ENCODE results near the gene BAIAP3.
"Not testable (repeated sequence)": the region's sequence is repeated elsewhere in the genome, so short reads cannot be mapped to it uniquely, and the experiment has no call there.

Gene BAIAP3, protein sequence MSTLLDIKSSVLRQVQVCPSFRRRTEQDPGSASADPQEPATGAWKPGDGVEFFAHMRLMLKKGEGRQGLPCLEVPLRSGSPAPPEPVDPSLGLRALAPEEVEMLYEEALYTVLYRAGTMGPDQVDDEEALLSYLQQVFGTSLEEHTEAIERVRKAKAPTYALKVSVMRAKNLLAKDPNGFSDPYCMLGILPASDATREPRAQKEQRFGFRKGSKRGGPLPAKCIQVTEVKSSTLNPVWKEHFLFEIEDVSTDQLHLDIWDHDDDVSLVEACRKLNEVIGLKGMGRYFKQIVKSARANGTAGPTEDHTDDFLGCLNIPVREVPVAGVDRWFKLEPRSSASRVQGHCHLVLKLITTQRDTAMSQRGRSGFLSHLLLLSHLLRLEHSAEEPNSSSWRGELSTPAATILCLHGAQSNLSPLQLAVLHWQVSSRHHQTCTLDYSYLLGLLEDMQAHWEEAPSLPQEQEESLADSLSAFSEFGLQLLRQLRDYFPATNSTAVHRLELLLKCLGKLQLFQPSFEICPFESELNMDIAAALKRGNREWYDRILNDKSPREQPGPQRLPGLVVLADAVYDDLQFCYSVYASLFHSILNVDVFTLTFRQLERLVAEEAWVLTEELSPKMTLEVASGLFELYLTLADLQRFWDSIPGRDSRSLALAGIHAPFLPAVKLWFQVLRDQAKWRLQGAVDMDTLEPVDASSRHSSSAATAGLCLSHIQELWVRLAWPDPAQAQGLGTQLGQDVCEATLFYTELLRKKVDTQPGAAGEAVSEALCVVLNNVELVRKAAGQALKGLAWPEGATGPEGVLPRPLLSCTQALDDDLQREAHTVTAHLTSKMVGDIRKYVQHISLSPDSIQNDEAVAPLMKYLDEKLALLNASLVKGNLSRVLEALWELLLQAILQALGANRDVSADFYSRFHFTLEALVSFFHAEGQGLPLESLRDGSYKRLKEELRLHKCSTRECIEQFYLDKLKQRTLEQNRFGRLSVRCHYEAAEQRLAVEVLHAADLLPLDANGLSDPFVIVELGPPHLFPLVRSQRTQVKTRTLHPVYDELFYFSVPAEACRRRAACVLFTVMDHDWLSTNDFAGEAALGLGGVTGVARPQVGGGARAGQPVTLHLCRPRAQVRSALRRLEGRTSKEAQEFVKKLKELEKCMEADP

DNA sequence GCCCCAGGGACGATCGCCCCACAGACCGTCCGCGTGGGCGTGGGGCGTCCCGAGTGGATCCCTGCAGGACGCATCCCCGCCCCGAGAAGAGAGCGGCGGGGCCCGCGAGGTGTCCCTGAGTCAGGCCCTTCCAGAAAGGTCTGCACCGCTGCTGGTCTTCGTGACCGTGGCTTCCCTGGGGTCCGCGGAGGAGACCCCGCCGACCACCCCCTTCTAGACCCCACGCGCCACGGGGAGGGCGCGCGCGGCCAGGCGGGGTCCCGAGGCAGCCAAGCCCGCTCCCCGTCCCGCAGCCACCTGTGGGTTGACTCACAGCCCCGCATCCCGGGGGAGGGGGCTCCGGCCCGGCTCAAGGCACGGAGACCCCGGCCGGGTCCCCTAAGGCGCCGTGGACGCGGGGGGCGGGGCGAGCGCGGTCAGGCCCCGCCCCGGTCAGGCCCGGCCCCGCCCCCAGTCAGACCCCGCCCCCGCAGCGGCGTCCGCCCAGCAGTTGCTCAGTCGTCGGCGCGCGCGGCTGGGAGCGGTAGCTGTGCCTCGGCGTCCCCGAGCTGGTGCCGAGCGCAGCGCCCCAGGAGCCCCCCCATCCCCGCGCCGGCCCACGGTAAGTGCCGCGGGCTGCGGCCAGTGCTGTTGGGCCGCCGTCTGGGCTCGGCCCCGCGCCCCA is at the start of gene BAIAP3:
Gene BAIAP3, plus strand, starts transcription at position 497 of the 664 bp plus-strand sequence. CDS start 4,905 bp downstream, outside the sequence.
- DNase-seq, result no peak

DNA sequence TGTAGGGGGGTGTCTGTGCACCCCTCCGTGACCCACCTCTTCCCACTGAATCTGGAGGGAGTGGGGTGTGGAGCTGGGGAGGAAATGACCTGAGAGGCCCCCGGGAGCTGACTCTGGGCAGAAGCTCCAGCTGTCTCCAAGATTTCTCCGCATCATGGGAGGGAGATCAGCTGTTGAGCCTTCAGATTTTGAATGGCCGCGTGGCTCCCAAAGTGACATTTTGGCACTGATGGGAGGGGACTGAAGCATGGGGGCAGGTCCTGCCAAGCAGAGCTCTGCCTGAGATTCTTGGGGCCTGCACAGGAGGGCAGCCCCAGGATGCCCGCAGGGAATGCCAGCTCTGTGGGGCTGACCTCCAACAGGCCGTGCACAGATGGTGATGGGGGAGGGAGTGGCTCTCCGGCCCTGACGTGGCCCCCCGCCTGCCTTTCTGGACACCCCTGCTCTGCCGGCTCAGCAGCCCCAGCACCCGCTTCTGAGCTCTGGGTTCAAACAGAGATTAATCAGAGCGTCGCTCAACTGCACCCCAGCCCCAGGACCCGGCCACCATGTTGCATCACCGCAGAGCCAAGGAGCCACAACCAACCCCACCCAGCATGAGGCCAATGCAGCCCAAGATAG is 49.3 kb upstream of the BAIAP3 start:
- no peak for DNase-seq

DNA sequence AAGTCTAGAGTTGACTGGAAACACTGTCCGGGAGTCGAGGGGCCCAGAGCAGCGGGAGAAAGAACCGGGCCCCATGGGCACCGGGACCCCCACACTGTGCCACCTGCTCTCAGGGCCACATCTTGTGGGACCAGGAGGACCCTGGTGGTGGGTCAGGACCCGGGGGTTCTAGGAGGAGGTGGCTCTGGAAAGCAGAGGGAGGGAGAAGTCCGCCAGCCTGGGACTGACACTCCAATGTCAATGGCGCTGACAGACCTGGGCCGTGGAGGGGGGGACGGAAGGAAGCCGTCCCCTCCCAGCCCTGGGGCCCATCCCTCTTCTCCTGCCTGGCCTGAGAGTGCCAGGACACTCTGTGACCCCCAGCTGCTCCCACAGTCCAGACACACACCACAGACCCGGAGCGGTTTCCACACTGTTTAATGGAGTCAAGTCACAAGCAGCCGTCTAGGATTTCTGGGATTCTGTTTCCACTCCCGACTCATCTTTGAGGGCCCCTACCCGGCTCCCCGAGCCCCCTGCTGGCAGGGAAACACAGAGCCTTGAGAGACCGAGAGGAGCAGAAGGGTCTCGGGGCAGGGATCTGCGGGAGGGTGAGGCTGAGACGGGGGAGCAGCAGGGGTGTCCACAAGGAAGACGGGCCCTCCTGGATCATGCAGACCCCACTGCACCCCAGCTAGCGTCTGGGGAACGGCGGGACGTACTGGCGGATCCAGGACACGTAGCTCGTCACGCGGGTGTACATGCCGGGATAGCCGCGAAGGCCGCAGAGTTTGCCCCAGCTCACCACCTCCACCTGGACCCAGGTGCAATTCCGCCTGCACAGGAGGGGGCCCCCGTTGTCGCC is 47.6 kb upstream of the BAIAP3 start:
- no peak for DNase-seq

DNA sequence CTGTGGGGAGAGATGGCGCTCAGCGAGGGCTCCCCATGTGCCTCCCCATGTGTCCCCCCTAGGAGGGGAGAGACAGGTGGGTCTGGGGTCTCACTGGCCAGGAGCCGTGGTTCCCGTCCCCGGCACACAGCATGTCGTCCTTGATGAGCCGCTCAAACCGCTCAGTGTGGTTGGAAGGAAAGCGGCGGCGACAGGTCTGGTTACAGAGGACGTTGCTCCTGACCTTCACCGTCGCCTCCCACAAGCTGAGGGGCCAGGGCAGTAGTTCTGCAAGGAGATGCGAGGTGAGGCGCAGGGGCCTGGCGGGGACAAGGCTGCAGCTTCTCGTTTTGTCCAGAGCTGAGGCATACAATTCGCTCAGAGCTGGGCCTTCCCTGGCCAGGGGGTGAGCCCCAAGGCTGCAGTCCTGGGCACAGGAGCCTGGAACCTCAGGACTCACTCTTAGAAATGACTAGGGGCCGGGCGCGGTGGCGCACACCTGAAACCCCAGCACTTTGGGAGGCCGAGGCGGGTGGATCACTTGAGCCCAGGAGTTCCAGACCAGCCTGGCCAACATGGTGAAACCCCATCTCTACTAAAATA is 46.8 kb upstream of the BAIAP3 start:
- DNase-seq, result no peak

DNA sequence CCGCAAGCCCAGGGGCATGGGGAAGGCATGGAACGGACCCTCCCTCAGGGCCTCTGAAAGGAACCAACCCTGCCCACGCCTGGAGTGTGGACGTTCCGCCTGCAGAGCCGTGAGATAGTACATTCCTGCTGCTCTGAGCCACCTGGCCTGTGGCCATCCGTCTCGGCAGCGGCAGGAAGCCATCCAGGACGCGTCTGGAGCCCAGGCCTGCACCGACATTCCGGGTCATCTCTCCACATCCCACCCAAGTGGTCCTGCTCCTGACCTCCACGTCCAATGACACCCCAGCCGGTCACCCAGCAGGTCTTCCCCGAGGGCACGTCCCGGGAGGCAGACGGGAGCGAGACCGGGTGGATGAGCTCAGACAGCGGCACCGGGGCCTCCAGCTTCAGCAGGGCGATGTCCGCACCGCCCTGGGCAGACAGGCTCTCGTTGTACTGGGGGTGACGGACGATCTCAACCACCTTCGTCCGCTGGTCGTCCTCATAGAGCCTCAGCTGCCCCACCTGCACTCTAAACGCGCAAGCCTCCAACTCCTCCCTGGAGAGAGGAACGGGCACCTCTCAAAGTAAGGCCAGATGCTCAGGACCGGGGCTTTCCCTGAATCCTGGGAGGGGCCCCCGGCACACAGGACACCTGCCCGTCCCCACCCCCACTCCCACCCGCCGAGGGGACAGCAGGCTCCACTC is 45.3 kb upstream of the BAIAP3 start:
- DNase-seq, result no peak

DNA sequence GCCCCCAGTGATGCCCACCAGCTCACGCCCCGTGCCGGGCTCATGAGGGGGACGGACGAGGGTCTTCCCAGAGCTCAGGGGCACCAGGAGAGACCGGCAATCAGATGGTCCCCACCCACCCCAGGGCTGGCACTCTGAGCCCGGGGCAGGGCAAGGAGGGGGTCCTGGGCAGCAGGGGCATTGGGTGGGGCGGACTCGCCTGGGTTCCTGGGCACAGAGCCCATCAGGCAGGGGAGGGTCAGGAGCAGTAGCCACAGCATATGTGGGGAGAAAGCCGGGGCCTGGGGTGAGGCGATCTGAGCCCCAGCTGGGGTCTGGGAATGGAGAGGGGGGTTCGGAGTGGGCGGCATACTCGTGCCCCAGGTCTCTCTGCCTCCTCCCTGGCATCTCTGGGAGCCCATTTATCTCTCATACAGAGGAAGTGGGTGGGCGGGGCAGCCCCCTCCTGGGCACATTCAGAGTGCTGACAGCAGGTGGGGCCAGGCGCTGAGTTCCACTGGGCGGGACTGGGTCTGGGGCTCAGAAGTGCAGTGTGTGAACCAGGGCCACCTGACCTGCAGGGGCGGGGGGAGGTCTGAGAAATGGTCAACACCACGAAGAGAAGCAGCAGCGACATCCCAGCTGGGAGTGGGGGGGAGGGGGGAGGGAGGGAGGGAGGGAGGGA is 44.5 kb upstream of the BAIAP3 start:
- DNase-seq, result no peak

DNA sequence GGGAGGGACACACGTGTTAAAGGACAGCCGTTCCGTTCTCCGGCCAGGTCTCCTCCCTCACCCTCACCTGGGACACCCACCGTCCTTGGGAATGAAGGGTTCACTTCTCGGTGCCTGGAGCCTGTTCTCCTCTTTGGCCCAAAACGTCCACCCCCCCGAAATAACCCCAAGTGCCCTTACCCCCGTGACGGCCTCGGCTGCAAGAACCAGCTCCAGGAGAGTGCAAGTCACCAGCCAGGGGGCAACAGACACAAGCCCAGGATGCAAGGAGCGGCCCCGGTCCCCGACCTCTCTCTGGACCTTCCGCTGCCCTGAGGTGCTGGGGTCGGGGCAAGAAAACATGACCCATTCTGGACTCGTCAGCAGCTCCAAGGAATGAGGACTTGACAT is 44.0 kb upstream of the BAIAP3 start:
- no peak for DNase-seq

DNA sequence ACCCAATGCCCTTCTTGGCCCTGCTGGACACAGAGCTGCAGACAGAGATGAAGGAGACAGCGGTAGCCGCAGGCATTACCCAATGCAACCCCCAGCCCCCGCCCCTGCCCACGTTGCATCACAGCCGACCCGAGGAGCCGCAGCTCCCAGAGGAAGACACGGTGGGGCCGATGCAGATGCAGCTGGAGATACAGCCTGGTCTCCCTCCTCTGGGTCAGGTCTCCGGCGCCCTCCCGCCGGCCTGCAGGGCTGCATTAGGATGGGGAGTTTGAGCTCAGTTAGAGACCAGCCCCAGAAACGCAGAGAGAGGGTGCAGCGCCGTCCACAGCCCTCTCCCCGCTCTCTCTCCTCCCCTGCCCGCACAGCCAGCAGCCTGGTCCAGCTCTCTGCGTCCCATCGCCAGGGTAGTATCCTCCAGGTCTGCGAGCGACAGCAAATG is 43.4 kb upstream of the BAIAP3 start:
- DNase-seq, result no peak

DNA sequence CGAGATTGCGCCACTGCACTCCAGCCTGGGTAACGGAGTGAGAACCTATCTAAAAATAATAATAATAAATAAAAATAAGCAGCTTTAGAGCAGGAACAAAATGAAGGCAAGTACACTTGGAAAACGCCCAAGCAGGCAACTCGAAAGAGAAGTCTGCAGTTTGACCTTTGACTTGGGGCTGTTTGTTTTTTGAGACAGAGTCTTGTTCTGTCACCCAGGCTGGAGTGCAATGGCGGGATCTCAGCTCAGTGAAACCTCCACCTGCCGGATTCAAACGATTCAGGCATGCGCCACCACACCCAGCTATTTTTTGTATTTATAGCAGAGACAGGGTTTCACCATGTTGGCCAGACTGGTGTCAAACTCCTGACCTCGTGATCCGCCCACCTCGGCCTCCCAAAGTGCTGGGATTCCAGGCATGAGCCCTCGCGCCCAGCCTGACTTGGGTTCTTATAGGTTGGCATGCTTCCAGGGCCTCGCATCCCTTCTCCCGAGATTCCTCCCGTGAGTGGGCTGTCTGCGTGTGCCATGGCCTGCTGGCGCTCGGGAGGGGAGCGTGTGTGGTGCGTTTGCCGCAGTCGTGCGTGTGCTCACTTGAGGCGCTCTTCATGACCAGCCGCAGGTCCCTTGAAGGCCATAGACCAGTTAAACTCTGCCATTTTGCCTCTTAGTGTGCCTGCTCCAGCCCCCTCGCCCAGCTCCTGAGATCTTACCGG is 42.4 kb upstream of the BAIAP3 start:
- peak; percentile 67 for DNase-seq

DNA sequence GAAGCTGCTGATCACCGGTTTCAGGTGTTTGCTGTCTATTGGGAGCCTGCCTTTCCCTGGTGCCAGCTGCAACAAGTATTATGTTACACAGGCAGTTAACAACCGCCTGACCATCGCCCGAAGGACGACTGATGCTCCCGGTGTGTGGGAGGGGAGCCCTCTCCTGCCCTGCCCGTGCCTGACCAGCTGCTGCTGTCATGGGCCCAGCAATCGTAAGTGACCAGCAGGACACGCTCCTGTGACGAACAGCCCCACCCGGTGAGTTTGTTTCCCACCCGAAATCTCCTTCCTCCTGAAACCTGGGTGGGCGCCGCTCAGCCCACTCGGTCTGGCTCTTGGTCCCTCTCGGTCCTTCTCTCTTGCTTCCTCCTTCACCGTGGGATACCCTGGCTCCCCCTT is 41.9 kb upstream of the BAIAP3 start:
- no peak for DNase-seq

DNA sequence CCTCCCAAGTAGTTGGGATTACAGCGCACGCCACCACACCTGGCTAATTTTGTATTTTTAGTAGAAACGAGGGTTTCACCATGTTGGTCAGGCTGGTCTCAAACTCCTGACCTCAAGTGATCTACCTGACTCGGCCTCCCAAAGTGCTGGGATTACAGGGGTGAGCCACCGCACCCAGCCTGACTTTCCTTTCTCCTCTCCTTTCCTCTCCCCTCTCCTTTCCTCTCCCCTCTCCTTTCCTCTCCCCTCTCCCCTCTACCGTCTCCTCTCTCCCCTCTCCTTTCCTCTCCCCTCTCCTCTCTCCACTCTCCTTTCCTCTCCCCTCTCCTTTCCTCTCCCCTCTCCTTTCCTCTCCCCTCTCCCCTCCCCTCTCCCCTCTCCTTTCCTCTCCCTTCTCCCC is 41.2 kb upstream of the BAIAP3 start:
- DNase-seq, result not testable (repeated sequence)

DNA sequence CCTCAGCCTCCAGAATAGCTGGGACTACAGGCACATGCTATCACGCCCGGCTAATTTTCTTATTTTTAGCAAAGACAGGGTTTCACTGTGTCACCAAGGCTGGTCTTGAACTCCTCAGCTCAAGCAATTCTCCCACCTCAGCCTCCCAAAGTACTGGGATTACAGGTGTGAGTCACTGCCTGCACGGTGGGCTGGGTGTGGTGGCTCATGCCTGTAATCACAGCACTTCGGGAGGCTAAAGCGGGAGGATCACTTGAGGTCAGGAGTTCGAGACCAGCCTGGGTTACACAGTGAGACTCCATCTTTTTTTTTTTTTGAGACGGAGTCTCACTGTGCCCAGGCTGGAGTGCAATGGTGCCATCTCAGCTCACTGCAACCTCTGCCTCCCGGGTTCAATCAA is 40.6 kb upstream of the BAIAP3 start:
- not testable (repeated sequence) for DNase-seq

DNA sequence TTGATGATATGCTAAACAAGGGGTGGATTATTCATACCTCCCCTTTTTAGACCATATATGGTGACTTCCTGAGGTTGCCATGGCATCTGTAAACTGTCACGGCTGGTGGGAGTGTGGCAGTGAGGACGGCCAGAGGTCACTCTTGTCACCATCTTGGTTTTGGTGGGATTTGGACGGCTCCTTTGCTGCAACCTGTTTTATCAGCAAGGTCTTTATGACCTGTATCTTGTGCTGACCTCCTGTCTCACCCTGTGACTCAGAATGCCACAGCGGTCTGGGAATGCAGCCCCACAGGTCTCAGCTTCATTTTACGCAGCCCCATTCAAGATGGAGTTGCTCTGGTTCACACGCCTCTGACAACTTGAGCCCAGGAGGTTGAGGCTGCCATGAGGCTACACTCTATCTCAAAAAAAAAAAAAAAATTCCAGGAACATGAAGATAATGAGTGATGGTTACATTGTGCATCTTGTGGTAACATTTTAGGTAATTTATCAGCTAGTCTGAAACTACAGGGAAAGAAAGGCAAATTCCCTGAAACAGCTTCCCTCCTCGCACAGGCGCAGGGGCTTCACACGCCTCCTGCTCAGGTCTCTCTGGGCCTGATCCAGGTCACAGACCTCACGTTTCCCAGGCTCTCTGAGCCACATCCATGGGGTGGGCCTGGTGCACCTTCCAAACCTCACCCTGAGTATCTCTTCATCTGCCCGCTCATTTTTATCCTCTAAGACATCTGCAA is 39.4 kb upstream of the BAIAP3 start:
- no peak for DNase-seq

DNA sequence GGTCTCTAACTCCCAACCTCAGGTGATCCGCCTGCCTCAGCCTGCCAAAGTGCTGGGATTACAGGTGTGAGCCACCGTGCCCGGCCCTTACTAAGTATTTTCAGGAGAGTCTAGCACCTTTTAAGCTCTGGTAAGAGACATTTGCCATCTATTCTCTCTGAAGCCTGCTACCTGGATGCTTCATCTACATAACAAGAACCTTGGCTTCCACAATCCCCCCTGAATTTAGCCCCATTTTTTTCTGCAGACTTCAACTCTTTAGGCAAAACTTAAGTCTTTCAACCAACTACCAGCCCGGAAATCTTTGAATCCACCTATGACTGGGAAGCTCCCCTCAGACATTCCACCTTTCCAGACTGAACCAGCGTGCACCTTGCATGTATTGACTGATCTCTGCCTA is 38.0 kb upstream of the BAIAP3 start:
- DNase-seq, result no peak

DNA sequence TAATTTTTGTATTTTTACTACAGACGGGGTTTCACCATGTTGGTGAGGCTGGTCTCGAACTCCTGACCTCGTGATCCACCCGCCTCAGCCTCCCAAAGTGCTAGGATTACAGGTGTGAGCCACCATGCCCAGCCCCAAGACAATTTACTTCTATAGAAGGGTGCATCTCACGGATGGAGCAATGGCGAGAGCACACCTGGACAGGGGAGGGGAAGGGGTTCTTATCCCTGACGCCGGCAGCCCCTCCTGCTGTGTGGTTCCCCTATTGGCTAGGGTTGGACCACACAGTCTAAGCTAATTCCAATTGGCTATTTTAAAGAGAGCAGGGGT is 36.8 kb upstream of the BAIAP3 start:
- DNase-seq, result not testable (repeated sequence)

DNA sequence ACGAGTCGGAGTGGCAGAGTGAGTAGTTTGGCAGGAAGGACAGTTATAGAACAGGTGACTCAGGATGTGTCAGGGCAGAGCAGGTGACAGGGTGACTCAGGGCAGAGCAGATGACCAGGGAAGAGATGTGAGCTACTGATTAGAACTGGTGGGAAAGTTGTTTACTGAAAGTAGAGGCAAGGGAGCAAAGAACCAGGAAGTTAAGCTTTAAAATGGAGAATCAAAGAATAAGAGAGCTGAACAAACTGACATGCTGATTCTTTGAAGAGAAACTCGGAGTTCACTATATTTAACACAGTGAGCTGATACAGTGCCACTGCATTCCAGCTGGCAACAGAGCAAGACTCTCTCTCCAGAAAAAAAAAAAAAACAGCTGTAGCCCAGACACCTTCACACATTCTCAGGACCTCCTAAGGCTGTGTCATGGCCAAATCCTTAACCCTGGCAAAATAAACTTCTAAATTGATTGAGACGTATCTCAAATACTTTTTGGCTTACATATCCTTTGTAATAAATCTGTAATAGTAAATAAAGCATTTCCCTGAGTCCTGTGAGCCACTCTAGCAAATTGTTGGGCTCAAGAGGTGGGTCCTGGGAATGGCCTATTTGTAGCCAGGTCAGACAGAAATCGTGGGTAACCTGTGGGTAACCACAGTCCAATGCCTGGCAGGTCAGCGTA is 36.3 kb upstream of the BAIAP3 start:
- no peak for DNase-seq

DNA sequence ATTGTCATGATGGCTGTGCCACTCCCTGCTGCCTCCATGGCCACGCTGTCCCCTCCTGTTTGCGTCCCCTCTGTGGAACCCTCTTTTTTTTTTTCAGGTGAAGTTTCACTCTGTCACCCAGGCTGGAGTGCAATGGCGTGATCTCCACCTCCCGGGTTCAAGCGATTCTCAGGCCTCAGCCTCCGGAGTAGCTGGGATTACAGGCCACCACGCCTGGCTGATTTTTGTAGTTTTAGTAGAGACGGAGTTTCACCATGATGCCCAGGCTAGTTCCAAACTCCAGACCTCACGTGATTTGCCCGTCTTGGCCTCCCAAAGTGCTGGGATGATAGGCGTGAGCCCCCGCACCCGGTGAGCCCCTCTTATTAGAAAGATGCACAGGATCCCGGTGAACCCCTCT is 35.0 kb upstream of the BAIAP3 start:
- DNase-seq, result no peak
